ENCODE data around the gene CRACR2A. TPM values are rescaled to one million over a fixed set of nuclear protein-coding genes. Genes with fewer than 3 reads are reported as not detected.

Gene CRACR2A
- total RNA-seq, 1 experiment from 2014 or later, result 0.92 TPM

GRCh38 chr12:3705354-3705675 is 47.6 kb downstream of the CRACR2A start:
- Histone ChIP-seq H3K4me3 (ENCODE audit: low read depth in 2 of 2, low read length in 2 of 2) (no peak overlapping the region), H3K27me3 (ENCODE audit: control insufficient read depth, insufficient read depth, low read length) (no peaks in the 10 kb centered on the region), H3K36me3 (ENCODE audit: control insufficient read depth, insufficient read depth, low read length) (no peaks in the 10 kb centered on the region), H3K27ac (ENCODE audit: low read length) (no peak overlapping the region), H3K9me3 (ENCODE audit: control insufficient read depth, insufficient read depth, low read depth, low read length) (no peaks in the 10 kb centered on the region), H3K4me1 (ENCODE audit: control insufficient read depth, insufficient read depth, low read length) (no peaks in the 10 kb centered on the region)
- BruUV-seq (replicated peaks), result no TSS peak
- in situ Hi-C loops (cut with HindIII; ENCODE audit: low pct_unique_long_range_greater_than_20kb, low sequenced_read_pairs), result no loop called here
- intact Hi-C loops (cut with micrococcal nuclease; ENCODE audit: unreplicated experiment), result no loop called here
- DNase-seq (ENCODE audit: low read depth, low spot score) (no peak), ATAC-seq (no peak)
- ChIA-PET CTCF (no interaction called here), POLR2A (no interaction called here)
- TF ChIP-seq CTCF (IDR thresholded peaks at IDR 0.05), result no peak
- TF ChIP-seq REST (IDR thresholded peaks at IDR 0.05; ENCODE audit: insufficient read depth in 1 of 2, low read depth in 2 of 2, low read length in 1 of 2), result no peak
- TF ChIP-seq POLR2AphosphoS5 (IDR thresholded peaks at IDR 0.05; ENCODE audit: low read depth, low read length), result no peak
- no peak for TF ChIP-seq TCF7L2 (IDR thresholded peaks at IDR 0.05; ENCODE audit: low read depth, low read length)
- no peak for TF ChIP-seq SIN3A (IDR thresholded peaks at IDR 0.05; ENCODE audit: borderline replicate concordance, insufficient read depth, low read depth, low read length)

GRCh38 chr12:3704512-3705353 is 48.2 kb downstream of the CRACR2A start:
- H3K27me3 ChIP-seq (ENCODE audit: control insufficient read depth, insufficient read depth, low read length), result no peaks in the 10 kb centered on the region
- in situ Hi-C loops (cut with HindIII; ENCODE audit: low pct_unique_long_range_greater_than_20kb, low sequenced_read_pairs) (no loop called here), intact Hi-C loops (cut with micrococcal nuclease; ENCODE audit: unreplicated experiment) (no loop called here)
- ATAC-seq (no peak), DNase-seq (ENCODE audit: low read depth, low spot score) (no peak)
- TF ChIP-seq TCF7L2 (IDR thresholded peaks at IDR 0.05; ENCODE audit: low read depth, low read length), result no peak
- TF ChIP-seq POLR2AphosphoS5 (IDR thresholded peaks at IDR 0.05; ENCODE audit: low read depth, low read length), result no peak
- no peak for TF ChIP-seq CTCF (IDR thresholded peaks at IDR 0.05)
- TF ChIP-seq SIN3A (IDR thresholded peaks at IDR 0.05; ENCODE audit: borderline replicate concordance, insufficient read depth, low read depth, low read length), result no peak
- no peak for TF ChIP-seq REST (IDR thresholded peaks at IDR 0.05; ENCODE audit: insufficient read depth in 1 of 2, low read depth in 2 of 2, low read length in 1 of 2)
- no peak overlapping the region for H3K27ac ChIP-seq (ENCODE audit: low read length)
- no peaks in the 10 kb centered on the region for H3K9me3 ChIP-seq (ENCODE audit: control insufficient read depth, insufficient read depth, low read depth, low read length)
- BruUV-seq (replicated peaks), result no TSS peak
- H3K36me3 ChIP-seq (ENCODE audit: control insufficient read depth, insufficient read depth, low read length), result no peaks in the 10 kb centered on the region
- CTCF ChIA-PET, result no interaction called here
- H3K4me1 ChIP-seq (ENCODE audit: control insufficient read depth, insufficient read depth, low read length), result no peaks in the 10 kb centered on the region
- POLR2A ChIA-PET, result no interaction called here
- H3K4me3 ChIP-seq (ENCODE audit: low read depth in 2 of 2, low read length in 2 of 2), result no peak overlapping the region

Data from Panc1 (cell line).